Osteoblast (primary cell): ENCODE measurements around the gene GSTA3. TPM values are rescaled to one million over a fixed set of nuclear protein-coding genes. Genes with fewer than 3 reads are reported as not detected.
A peak's percentile ranks its signal among the peaks of the same experiment; 100 is the strongest.

ENCODE experiments used
- DNase-seq: peaks from one replicate; pipeline ENCODE4 v3.0.0; 2011; ENCODE audit warnings: low spot score, mixed read lengths; ENCODE audit not compliant: insufficient read length; ENCODE audit errors: missing footprints
- H2AFZ ChIP-seq: 2 replicates; pipeline ENCODE4 v1.6.0; 2011; ENCODE audit warnings: mild to moderate bottlenecking, low read length
- H3K27ac ChIP-seq: 2 replicates; pipeline ENCODE4 v1.5.1; 2011; ENCODE audit warnings: mild to moderate bottlenecking, low read depth, low read length, moderate library complexity
- H3K27me3 ChIP-seq: 2 replicates; pipeline ENCODE4 v1.6.0; 2012; ENCODE audit warnings: mild to moderate bottlenecking, control low read depth, inconsistent platforms, low read length, moderate library complexity; ENCODE audit not compliant: insufficient read depth
- H3K36me3 ChIP-seq: 2 replicates; pipeline ENCODE4 v1.5.1; 2011; ENCODE audit warnings: mild to moderate bottlenecking, low read length, control low read depth, moderate library complexity; ENCODE audit not compliant: insufficient read depth
- H3K4me1 ChIP-seq: 2 replicates; pipeline ENCODE4 v1.5.1; 2011; ENCODE audit warnings: mild to moderate bottlenecking, low read length, control low read depth, moderate library complexity; ENCODE audit not compliant: insufficient read depth
- H3K4me2 ChIP-seq: 2 replicates; pipeline ENCODE4 v1.6.0; 2011; ENCODE audit warnings: mild to moderate bottlenecking, low read length; ENCODE audit not compliant: insufficient read depth
- H3K4me3 ChIP-seq: fragments of 200-600 bp; sonication (generic); 3 replicates; pipeline ENCODE4 v1.5.1; 2012; ENCODE audit warnings: mild to moderate bottlenecking, low read length, inconsistent platforms; ENCODE audit not compliant: insufficient read depth
- H3K79me2 ChIP-seq: 2 replicates; pipeline ENCODE4 v1.6.0; 2012; ENCODE audit warnings: mild to moderate bottlenecking, low read length, control low read depth, inconsistent platforms; ENCODE audit not compliant: insufficient read depth
- H3K9me3 ChIP-seq: 2 replicates; pipeline ENCODE4 v1.5.1; 2011; ENCODE audit warnings: low read depth, low read length, control low read depth
- H4K20me1 ChIP-seq: 2 replicates; pipeline ENCODE4 v1.6.0; 2012; ENCODE audit warnings: mild to moderate bottlenecking, low read length, control low read depth; ENCODE audit not compliant: insufficient read depth
- CTCF ChIP-seq: IDR thresholded peaks from 2 replicates; pipeline ENCODE4 v1.5.1; 2011; ENCODE audit warnings: mild to moderate bottlenecking, low read depth, low read length, moderate library complexity; ENCODE audit errors: extremely low read depth
- total RNA-seq: library from RNA; depleted of rRNA; stranded (reverse); fragments of >200 nt; gene quantifications from 2 replicates; pipeline ENCODE4 v1.2.3, GENCODE V29; 2012

Gene GSTA3
- total RNA-seq, 1 donor, result not detected

GRCh38 chr6:52893221-52893620, 16.3 kb downstream of the GSTA3 start:
- peak overlapping the region; percentile 21 for H2AFZ ChIP-seq
- H3K79me2 ChIP-seq, result no peaks in the 10 kb centered on the region
- H3K27ac ChIP-seq, result no peak overlapping the region
- H3K4me1 ChIP-seq, result no peaks in the 10 kb centered on the region
- H3K36me3 ChIP-seq, result no peaks in the 10 kb centered on the region
- H3K4me3 ChIP-seq, result no peak overlapping the region
- DNase-seq, result no peak
- H3K27me3 ChIP-seq, result no peaks in the 10 kb centered on the region
- no peaks in the 10 kb centered on the region for H4K20me1 ChIP-seq
- TF ChIP-seq CTCF, result no peak
- H3K4me2 ChIP-seq, result no peak overlapping the region
- no peaks in the 10 kb centered on the region for H3K9me3 ChIP-seq

GRCh38 chr6:52890018-52890417, 19.5 kb downstream of the GSTA3 start:
- Histone ChIP-seq H3K36me3 (no peaks in the 10 kb centered on the region), H2AFZ (no peak overlapping the region), H3K4me2 (no peak overlapping the region), H3K79me2 (no peaks in the 10 kb centered on the region), H4K20me1 (no peaks in the 10 kb centered on the region), H3K27ac (no peak overlapping the region), H3K27me3 (no peaks in the 10 kb centered on the region), H3K9me3 (no peaks in the 10 kb centered on the region), H3K4me3 (no peak overlapping the region), H3K4me1 (no peaks in the 10 kb centered on the region)
- DNase-seq, result no peak
- no peak for TF ChIP-seq CTCF

- no peak overlapping the region for H3K4me2 ChIP-seq
- no peaks in the 10 kb centered on the region for H3K36me3 ChIP-seq
- peaks cover 3% of the 10 kb centered on the region for H3K27me3 ChIP-seq
- no peak overlapping the region for H3K4me3 ChIP-seq
- no peaks in the 10 kb centered on the region for H3K4me1 ChIP-seq
- H2AFZ ChIP-seq, result no peak overlapping the region
- TF ChIP-seq CTCF, result no peak
- no peak for DNase-seq
- H4K20me1 ChIP-seq, result no peaks in the 10 kb centered on the region
- no peaks in the 10 kb centered on the region for H3K79me2 ChIP-seq
- no peaks in the 10 kb centered on the region for H3K9me3 ChIP-seq
- no peak overlapping the region for H3K27ac ChIP-seq
Observed at GRCh38 chr6:52887910-52888524, 21.5 kb downstream of the GSTA3 start.

- peak; percentile 87 for TF ChIP-seq CTCF
- Histone ChIP-seq H4K20me1 (no peaks in the 10 kb centered on the region), H3K4me3 (peak overlapping the region; percentile 83), H3K4me1 (peaks cover 9% of the 10 kb centered on the region), H3K27ac (peak overlapping the region; percentile 67), H3K4me2 (peak overlapping the region; percentile 100), H3K27me3 (peaks cover 9% of the 10 kb centered on the region), H3K79me2 (no peaks in the 10 kb centered on the region), H2AFZ (peak overlapping the region; percentile 100), H3K9me3 (no peaks in the 10 kb centered on the region), H3K36me3 (no peaks in the 10 kb centered on the region)
- no peak for DNase-seq
Observed at GRCh38 chr6:52881996-52882841, 27.3 kb downstream of the GSTA3 start.
